IPS DF 19.7 (cell line): ENCODE data around the gene FUBP3.

Experiments used
- DNase-seq: peaks from one replicate; pipeline ENCODE4 v3.0.0-alpha.2; 2013; ENCODE audit warnings: low read depth, low spot score

The FUBP3 gene

GRCh38 chr9:130662099-130662969 lies 83.0 kb downstream of the FUBP3 start:
- DNase-seq = no peak

- DNase-seq = no peak
Measured at GRCh38 chr9:130662970-130663257, 83.5 kb downstream of the FUBP3 start.

DNA sequence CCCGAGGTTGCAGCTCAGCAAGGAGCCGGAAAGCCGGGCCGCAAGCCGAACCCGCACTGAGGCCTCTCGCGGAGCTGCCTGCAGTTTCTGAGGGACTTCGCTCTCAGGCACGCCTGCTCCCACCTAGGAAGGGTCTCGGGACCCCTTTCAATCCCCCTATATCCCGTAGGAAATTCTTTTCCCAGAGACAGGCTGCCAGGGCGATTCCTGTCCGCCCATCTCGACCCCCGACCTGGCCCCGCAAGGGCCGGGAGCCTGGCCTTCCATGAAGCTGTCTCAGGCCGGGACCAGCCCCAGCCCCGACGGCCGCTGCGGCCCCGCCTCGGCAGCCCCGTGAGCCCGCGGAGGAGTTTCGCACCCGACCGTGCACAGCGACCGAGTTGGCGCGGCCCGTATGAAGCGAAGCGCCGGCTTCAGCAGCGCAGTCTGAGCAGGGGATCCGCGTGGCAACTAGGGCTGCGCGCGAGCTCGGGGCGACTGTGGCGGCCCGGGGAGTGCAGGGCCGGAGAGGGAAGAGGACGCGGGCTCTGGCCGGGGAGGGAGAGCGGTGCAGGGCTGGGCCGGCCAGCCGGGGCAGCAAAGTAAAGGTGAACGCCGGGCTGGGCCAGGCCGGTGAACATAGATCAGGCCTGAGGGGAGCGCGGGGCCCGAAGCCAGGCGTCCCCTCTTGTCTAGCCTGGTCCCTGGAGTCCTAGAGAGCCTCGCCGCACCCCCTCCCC lies 84.0 kb downstream of the FUBP3 start:
- no peak for DNase-seq

DNA sequence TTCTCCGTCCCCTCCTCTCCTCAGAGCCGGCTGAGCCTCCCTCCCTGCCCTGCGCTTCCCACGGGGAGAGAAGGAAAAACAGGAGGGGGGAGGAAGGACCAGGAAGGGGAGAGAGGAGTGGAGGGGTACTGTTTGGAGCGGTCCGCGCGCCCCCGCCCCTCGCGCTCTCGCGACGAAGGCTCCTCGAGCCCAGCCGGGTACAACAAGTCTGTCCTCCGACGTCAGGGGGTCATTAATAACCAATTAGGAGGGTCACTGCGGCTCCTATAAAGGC lies 84.5 kb downstream of the FUBP3 start:
- no peak for DNase-seq

GRCh38 chr9:130664251-130665028 lies 85.1 kb downstream of the FUBP3 start, which contains the start of gene PRDM12:
Gene PRDM12, plus strand, starts transcription at chr9:130664594. Its CDS starts 60 bp downstream, at chr9:130664654.
- no peak for DNase-seq

DNA sequence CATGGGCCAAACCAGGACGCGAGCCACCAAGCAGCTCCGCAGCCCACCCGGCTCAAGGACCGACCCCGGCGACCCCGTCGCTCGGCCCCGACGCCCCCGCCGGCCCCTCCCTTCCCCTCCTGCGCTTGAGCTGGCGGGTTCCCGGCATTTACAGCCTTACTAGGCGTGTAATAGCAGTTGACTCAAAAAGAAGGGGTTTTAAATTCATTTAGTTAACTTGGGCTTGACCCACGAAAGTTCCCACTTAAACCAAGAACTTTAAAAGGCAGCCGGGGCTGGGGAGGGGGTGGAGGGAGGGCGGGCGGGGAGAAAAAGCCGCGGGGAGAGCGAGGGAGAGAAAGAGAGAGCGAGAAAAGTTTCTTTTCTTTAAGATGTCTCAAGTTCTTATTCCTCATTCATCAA lies 85.7 kb downstream of the FUBP3 start:
- DNase-seq = no peak

GRCh38 chr9:130665431-130666392 lies 86.3 kb downstream of the FUBP3 start:
- DNase-seq = no peak

- no peak for DNase-seq
Measured at GRCh38 chr9:130666393-130667119, 87.2 kb downstream of the FUBP3 start.

DNA sequence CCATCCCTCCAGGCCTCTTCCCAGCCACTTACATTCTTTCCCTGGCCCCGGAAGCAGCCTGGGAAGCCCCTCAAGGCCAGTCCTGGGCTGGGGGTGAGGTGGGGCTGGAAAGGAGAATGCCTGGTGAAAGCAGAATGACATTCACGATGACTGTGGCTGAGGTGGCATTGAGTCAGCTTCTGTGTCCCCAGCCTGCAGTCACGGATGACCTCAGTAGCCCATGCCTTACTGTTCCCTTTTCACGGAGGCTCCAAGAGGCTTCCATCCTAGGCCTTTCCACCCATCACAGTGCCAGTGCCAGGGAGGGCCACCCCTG lies 87.7 kb downstream of the FUBP3 start:
- no peak for DNase-seq

- DNase-seq = no peak
Measured at GRCh38 chr9:130668196-130668595, 88.8 kb downstream of the FUBP3 start.

DNA sequence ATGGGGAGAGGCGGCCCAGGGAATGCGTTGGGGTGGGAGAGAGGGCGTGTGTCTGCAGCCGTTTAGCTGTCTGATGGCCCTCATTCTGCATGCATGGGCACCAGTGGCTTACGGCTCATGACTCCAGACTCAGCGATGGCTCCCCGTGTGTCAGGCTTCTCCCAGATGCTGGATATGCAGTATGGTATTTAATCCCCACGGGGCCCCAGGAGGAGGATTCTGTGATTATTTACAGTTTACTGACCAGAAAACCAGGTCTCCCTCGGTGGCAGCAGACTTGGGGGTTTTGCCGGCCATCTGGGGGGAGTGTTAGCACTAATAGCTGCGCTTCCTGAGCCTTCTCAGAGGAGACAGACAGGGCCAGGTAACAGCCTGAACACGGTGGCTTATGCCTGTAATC lies 89.3 kb downstream of the FUBP3 start:
- DNase-seq = no peak

- no peak for DNase-seq
Measured at GRCh38 chr9:130669965-130670364, 90.6 kb downstream of the FUBP3 start.

- DNase-seq = no peak
Measured at GRCh38 chr9:130670644-130671043, 91.3 kb downstream of the FUBP3 start.

GRCh38 chr9:130672466-130672865 lies 93.1 kb downstream of the FUBP3 start:
- DNase-seq = no peak

DNA sequence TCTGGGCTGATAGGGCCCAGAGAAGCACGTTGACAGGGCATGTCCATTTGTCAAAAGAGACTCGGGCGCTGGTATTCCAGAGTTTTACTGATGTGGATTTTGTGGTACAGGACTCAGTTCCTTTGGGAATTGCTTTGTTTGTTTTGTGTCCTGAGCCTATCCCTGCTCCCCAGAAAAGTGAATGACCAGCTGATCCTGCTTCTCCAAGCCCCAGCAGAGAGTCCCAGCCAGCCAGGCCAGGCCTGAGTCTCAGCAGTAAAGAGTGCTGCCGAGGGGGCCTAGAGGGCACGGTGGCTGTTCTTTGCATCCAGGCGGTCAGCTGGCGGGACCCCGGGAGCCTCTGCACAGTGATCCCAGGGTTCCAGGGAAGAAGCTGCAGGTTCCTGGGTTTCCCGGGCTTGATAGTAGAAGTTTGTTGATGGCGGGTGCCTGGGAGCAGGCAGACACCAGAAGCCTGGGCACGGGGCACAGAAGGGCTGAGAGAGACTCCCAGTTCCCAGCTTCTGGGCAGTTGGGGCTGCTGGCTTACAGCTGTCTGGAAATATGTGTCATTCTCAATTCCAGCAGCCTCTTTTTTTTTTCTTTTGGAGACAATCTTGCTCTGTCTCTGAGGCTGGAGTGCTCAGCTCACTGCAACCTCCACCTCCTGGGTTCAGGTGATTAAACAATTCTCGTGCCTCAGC lies 93.7 kb downstream of the FUBP3 start:
- DNase-seq = no peak

DNA sequence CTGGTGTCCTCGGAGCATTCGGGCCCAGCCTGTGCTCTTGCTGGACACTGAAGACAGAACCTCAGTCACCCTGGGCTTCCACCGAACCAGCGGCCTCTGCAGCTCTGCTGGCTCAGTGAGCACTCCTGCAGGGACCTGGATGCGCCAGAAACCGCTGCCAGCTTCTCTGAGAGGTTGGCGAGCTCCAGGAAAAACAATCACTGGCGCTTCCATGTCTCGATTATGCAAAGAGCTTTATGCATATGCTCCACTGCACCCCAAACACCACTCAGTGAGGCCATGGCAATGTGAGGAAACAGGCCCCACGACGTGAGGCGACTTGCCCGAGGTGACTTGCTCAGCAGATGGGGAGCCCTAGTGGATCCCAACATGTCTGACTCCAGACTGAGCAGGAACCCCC lies 96.0 kb downstream of the FUBP3 start:
- no peak for DNase-seq

- no peak for DNase-seq
Measured at GRCh38 chr9:130677252-130677651, 97.9 kb downstream of the FUBP3 start.

DNA sequence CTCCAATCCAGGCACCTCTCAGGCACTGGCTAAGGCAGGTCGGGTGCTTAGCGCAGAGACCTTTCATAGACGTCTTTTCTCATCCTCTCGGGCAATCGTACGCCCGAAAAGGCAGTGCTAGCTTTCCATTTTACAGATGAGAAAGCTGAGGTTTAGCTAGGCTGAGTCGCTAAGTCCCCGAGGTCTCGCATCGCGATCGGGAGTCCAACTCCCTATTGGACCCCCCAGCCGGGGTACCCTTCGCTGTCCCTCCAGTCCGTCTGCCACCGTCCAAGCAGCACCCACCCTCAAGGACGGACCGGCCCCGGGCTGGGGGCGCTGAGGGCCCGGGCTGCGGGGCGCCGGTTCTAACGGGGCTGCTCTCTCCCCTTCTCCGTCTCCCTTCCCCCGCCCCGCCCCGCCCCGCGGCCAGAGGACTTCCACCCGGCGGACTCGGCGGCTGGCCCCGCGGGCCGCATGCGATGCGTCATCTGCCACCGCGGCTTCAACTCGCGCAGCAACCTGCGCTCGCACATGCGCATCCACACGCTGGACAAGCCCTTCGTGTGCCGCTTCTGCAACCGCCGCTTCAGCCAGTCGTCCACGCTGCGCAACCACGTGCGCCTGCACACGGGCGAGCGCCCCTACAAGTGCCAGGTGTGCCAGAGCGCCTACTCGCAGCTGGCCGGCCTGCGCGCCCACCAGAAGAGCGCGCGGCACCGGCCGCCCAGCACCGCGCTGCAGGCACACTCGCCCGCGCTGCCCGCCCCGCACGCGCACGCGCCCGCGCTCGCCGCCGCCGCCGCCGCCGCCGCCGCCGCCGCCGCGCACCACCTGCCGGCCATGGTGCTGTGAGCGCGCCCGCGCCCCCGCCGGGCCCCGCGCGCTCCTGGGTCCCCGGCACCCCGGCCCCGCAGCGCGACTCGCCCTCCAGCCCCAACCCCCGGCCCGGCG lies 101.7 kb downstream of the FUBP3 start:
- no peak for DNase-seq

GRCh38 chr9:130681769-130682420 lies 102.5 kb downstream of the FUBP3 start:
- no peak for DNase-seq
